GM19395 (cell line): ENCODE results near the gene SCAP.

Source experiments
- ATAC-seq: cut with Tn5 transposase; IDR thresholded peaks from one replicate; pipeline ENCODE4 v1.9.1; 2021; ENCODE audit warnings: mild to moderate bottlenecking, moderate library complexity; ENCODE audit not compliant: unreplicated experiment

SCAP gene

DNA sequence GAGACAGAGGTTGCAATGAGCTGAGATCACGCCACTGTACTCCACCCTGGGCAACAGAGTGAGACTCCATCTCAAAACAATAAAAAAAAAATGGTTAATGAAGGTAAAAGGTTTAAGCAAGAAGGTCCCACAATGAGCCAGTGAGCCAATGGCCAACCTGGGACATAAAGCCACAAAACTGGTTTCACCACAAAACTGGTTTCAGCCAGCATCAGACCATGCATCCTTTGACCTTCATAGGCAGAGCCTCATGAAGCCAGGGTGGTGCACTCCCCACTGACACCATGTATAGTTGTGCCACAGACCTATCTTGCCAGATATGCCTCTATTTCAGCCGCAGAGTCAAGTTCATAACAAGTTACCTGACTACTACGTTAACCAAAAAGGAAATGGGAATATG, 41.9 kb downstream of the SCAP start:
- no peak for ATAC-seq

- ATAC-seq: no peak
These were observed 43.1 kb downstream of the SCAP start for GRCh38 chr3:47432673-47433072.

DNA sequence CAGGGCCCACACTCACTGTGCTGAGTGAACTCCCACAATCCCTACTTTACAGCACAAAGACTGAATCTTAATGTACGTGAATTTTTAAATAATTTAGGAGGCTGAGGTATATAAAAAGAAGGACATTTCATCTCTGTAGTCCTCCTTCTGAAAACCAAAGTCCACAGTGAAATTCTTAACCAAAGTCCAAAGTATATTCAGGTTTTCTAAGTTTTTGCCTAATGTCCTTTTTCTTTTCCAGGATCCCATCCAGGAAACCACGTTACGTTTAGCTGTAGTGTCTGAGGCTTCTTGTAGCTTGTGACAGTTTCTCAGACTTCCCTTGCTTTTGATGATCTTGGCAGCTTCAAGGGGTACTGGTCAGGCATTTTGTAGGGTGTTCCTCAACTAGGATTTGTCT, 44.5 kb downstream of the SCAP start:
- ATAC-seq: no peak

DNA sequence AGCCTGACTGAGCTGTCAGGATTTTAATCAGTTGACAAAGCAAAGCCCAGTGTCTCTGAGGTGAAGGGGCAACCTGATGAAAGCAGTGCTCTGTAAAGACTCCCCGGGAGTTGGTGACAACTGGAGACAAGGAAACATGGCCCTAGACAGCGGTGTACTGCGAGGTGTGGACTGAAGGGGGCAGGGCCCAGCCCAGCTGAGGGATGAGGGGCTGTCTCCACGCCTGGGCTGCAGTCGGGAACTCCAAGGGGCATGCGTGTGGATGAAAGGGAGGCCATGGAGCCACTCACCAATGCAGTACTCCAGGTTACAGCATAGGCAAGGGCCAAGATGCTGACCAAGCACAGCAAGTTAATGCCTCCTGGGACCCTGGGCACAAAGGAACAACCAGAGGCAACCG, 45.1 kb downstream of the SCAP start:
- no peak for ATAC-seq

DNA sequence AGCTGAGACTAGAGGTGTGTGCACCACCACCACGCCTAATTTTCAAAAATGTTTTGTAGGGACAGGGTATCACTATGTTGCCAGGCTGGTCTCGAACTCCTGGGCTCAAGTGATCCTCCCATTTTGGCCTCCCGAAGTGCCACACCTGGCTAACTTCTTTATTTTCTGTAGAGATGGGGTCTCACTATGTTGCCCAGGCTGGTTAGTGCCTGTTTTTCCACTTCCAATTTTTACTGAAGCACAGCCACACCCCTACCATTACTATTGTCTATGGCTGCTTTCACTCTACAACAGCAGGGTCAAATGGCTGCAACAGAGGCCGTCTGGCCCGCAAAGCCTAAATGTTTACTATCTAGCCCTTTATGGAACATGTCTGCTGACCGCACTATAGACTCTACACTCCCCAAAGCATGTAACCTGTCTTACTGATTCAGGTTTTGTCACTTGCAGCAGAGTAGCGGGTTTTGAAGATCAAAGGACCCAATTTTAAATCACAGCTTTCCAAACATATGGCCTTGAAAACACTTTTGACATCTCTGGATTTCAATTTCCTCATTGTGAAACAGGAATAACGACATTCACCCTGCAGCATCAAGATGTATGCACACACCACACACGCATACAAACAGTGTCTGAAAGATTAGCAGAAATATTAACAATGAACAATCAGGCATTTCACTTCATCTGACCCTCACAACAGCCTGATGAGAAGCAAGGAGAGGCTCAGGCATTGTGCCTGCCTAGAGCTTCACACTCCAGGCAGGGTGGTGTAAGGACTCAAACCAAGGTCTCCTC, 46.1 kb downstream of the SCAP start:
- ATAC-seq: no peak

DNA sequence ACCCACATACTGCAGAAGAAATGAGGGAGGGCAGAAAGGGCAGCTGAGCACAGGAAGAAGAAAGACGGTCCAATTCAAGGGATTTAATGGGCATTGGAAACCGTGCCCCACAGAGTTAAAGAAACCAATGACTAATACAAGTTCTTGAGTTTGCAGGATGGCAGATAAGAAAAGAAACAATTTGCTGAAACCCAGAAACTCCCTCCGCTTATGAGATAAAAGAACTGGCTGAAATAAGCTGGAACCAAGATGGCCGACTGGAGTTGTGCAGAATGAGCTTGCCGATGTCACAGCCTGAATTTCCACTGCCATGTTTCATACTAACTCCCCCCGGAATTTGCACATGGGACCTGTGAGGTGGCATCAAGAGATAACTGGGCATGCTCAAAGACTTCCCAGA, 47.1 kb downstream of the SCAP start:
- no peak for ATAC-seq

GRCh38 chr3:47427866-47428265, 47.9 kb downstream of the SCAP start:
- ATAC-seq: no peak

- no peak for ATAC-seq
These were observed 49.8 kb downstream of the SCAP start for GRCh38 chr3:47425959-47426358.

DNA sequence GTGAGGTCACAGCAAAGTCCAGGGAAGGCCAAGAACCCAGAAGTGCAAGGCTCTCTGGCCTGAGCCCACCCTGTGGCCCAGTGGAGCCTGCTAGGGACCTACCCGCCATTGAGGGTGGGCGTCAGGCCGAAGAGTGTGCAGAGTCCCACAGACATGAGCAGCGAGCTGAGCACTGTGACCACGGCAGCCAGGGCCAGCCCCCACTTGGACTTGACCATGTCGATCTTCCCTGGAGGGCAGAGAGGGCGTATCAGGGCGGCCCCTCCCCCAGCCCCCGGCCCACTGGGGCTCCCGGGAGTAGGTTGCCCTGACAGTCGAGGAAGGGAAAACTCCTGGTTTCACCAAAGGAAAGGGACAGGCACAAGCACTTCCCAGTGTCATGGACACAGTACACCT, 50.4 kb downstream of the SCAP start:
- ATAC-seq: no peak

DNA sequence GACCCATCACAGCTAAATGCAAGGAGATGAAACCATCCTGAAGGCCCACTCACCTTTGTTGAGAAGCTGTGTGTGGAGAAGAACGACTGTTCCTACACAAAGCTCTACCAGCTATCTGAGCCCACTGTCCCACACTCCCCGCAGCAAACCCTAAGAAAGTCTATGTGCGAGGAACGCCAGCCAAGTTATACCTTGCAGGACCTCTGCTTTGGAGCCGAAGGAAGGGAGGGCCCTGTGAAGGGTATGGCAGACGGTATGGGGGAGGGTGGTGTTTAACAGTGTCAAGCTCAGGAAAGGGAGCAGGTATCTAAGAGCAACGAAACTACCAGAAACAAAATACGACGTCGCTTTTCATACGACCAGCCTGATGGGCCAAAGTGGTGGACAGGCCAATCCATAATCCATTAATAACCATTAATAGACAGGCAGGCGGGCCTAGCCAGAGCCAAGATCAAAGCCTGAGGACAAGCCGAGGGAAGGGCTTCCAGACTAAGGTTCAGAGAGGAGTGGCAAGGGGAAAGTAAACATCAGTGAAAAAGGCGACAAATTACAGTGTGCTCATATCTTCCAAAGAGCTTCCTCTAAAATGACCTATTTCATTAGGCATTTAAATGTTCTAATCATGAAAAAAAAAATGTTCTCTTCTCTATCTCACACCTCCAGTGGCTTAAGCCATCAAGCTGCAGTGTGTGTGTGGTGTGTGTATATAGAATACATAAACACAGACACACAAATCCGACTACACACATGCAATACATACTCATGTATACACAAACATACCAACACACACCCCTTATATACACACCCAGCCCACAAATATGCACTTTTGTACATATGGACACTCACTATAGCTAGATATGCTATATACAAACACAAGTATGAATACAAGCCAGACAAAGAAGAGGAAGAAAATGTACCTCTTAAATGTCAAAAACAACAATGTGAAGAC, 51.0 kb downstream of the SCAP start:
- no peak for ATAC-seq

GRCh38 chr3:47423548-47424145, 52.1 kb downstream of the SCAP start:
- ATAC-seq: no peak

DNA sequence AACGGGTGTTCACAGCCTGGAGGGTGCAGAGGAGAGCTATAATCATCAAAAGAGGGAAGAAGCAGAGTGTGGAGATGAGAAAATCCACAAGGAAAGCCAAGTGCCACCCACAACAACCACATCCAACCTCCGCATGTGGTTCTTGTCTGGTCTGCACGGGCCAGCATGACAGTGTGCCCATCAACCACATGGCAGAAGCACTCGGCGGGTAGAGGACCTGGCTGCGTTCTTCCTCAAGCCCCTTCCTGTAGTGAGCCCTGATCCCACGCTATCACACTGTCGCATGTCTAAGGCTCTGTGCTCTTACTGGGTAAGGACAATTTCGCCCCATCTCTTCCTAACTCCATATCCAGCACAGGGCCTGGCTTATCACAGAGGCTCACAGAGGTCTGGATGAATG, 53.0 kb downstream of the SCAP start:
- ATAC-seq: no peak

- ATAC-seq: no peak
These were observed 53.7 kb downstream of the SCAP start for GRCh38 chr3:47421741-47422649.

- ATAC-seq: peak; percentile 86
These were observed 54.9 kb downstream of the SCAP start for GRCh38 chr3:47420511-47421484.

GRCh38 chr3:47420044-47420430, 55.7 kb downstream of the SCAP start:
- ATAC-seq: no peak

GRCh38 chr3:47419083-47420043, 56.4 kb downstream of the SCAP start:
- no peak for ATAC-seq

GRCh38 chr3:47418167-47419082, 57.3 kb downstream of the SCAP start:
- no peak for ATAC-seq
